HUES48 (cell line): ENCODE data around the gene GPR176.

Experiments used
- H3K27ac ChIP-seq: one replicate; pipeline ENCODE4 v1.7.0; 2013; ENCODE audit warnings: low read depth, low read length, inconsistent platforms
- H3K27me3 ChIP-seq: 2 replicates; pipeline ENCODE4 v1.6.1; 2013; ENCODE audit warnings: mild to moderate bottlenecking, low read length; ENCODE audit not compliant: control insufficient read depth, insufficient read depth
- H3K36me3 ChIP-seq: 2 replicates; pipeline ENCODE4 v1.6.1; 2013; ENCODE audit warnings: low read length; ENCODE audit not compliant: control insufficient read depth, insufficient read depth
- H3K4me1 ChIP-seq: 2 replicates; pipeline ENCODE4 v1.6.1; 2013; ENCODE audit warnings: mild to moderate bottlenecking, low read length; ENCODE audit not compliant: control insufficient read depth, insufficient read depth
- H3K4me3 ChIP-seq: 2 replicates; pipeline ENCODE4 v1.5.1; 2013; ENCODE audit warnings: mild to moderate bottlenecking, low read depth, low read length
- H3K9ac ChIP-seq: 2 replicates; pipeline ENCODE4 v1.6.1; 2013; ENCODE audit warnings: mild to moderate bottlenecking, low read depth, low read length, moderate library complexity
- H3K9me3 ChIP-seq: 2 replicates; pipeline ENCODE4 v1.6.1; 2013; ENCODE audit warnings: low read length; ENCODE audit not compliant: control insufficient read depth, insufficient read depth

The GPR176 gene

GRCh38 chr15:39774688-39775267 lies 145.3 kb downstream of the GPR176 start:
- Histone ChIP-seq H3K9me3 (no peaks in the 10 kb centered on the region), H3K4me1 (peaks cover 7% of the 10 kb centered on the region), H3K4me3 (no peak overlapping the region), H3K27ac (no peak overlapping the region), H3K36me3 (no peaks in the 10 kb centered on the region), H3K9ac (no peak overlapping the region), H3K27me3 (no peaks in the 10 kb centered on the region)

- Histone ChIP-seq H3K4me3 (no peak overlapping the region), H3K27ac (no peak overlapping the region), H3K9me3 (no peaks in the 10 kb centered on the region), H3K36me3 (no peaks in the 10 kb centered on the region), H3K4me1 (no peaks in the 10 kb centered on the region), H3K27me3 (no peaks in the 10 kb centered on the region), H3K9ac (no peak overlapping the region)
Measured at GRCh38 chr15:39770748-39771689, 149.0 kb downstream of the GPR176 start.

GRCh38 chr15:39767921-39768320 lies 152.1 kb downstream of the GPR176 start:
- Histone ChIP-seq H3K4me1 (no peaks in the 10 kb centered on the region), H3K36me3 (no peaks in the 10 kb centered on the region), H3K27ac (no peak overlapping the region), H3K4me3 (no peak overlapping the region), H3K9ac (no peak overlapping the region), H3K9me3 (no peaks in the 10 kb centered on the region), H3K27me3 (no peaks in the 10 kb centered on the region)

GRCh38 chr15:39761006-39761405 lies 159.1 kb downstream of the GPR176 start:
- H3K27ac ChIP-seq: no peak overlapping the region
- H3K27me3 ChIP-seq: no peaks in the 10 kb centered on the region
- no peaks in the 10 kb centered on the region for H3K9me3 ChIP-seq
- no peak overlapping the region for H3K9ac ChIP-seq
- no peaks in the 10 kb centered on the region for H3K4me1 ChIP-seq
- H3K36me3 ChIP-seq: no peaks in the 10 kb centered on the region
- no peak overlapping the region for H3K4me3 ChIP-seq

- H3K27ac ChIP-seq: no peak overlapping the region
- H3K9ac ChIP-seq: no peak overlapping the region
- H3K36me3 ChIP-seq: no peaks in the 10 kb centered on the region
- H3K9me3 ChIP-seq: no peaks in the 10 kb centered on the region
- H3K4me3 ChIP-seq: no peak overlapping the region
- H3K4me1 ChIP-seq: no peaks in the 10 kb centered on the region
- H3K27me3 ChIP-seq: no peaks in the 10 kb centered on the region
Measured at GRCh38 chr15:39756806-39757522, 163.1 kb downstream of the GPR176 start.

- no peaks in the 10 kb centered on the region for H3K36me3 ChIP-seq
- H3K4me1 ChIP-seq: no peaks in the 10 kb centered on the region
- H3K9ac ChIP-seq: no peak overlapping the region
- H3K9me3 ChIP-seq: no peaks in the 10 kb centered on the region
- no peaks in the 10 kb centered on the region for H3K27me3 ChIP-seq
- H3K4me3 ChIP-seq: no peak overlapping the region
- no peak overlapping the region for H3K27ac ChIP-seq
Measured at GRCh38 chr15:39752991-39753390, 167.1 kb downstream of the GPR176 start.

GRCh38 chr15:39752246-39752645 lies 167.8 kb downstream of the GPR176 start:
- Histone ChIP-seq H3K36me3 (no peaks in the 10 kb centered on the region), H3K27ac (no peak overlapping the region), H3K9me3 (no peaks in the 10 kb centered on the region), H3K27me3 (no peaks in the 10 kb centered on the region), H3K4me3 (no peak overlapping the region), H3K9ac (no peak overlapping the region), H3K4me1 (no peaks in the 10 kb centered on the region)
